GM15510 (cell line): ENCODE data around the gene CRIP3.

Experiments
- POLR2A ChIP-seq: IDR thresholded peaks from 3 replicates; pipeline ENCODE4 v1.6.1; 2011; ENCODE audit warnings: borderline replicate concordance; ENCODE audit not compliant: insufficient read length; ENCODE audit errors: extremely low read depth

The CRIP3 gene

DNA sequence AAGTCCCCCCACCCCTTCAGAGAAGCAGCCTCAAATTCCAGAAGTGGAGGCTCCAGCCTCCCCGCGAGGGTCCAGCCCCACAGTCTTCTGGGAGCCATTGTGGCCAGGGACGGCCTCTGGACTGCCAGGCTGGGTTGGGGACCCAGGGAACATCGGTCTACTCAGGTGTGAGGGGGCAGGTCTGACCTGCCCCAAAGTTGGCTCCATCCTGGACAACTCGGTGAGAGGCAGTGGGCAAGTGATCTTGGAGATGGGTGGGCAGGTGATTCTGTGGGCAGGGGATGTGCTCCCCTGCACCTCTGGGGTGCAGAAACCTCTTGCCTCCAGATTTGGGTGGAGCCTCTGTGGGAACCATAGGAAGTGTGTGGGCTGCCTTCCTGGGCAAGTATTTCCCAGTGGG is 22.8 kb downstream of the CRIP3 start:
- no peak for TF ChIP-seq POLR2A

DNA sequence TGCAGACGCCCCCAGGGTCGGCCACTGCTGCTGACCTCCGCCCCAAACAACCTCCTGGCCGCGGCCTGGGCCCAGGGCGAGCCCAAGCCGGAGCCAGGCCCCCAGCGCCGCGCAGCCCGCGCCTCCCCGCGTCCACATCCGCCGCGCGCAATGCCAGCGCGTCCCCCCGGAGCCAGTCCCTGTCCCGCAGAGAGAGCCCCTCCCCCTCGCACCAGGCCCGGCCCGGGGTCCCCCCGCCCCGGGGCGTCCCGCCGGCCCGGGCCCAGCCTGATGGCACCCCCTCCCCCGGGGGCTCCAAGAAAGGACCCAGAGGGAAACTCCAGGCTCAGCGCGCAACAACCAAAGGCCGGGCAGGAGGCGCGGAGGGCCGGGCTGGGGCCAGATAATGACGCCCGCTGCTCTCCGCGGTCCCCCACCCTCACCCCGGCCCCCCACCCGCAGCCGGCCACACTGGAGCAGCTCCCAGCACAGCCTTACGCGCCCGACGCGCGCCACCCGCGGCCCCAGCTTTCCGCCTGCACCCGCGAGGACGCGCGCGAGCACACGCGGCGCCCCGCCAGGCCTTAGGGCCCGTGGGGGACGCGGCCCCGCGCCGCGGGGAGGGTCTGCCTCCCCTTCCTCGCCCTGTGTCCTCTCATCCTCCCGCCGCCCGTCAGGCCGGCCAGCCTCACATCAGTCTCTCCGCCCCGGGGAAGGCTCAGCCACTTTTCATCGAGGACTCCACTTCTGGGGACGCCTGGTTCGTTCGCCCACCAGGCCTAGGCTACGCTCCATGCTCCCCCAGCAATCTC is 23.4 kb downstream of the CRIP3 start:
- TF ChIP-seq POLR2A = no peak

DNA sequence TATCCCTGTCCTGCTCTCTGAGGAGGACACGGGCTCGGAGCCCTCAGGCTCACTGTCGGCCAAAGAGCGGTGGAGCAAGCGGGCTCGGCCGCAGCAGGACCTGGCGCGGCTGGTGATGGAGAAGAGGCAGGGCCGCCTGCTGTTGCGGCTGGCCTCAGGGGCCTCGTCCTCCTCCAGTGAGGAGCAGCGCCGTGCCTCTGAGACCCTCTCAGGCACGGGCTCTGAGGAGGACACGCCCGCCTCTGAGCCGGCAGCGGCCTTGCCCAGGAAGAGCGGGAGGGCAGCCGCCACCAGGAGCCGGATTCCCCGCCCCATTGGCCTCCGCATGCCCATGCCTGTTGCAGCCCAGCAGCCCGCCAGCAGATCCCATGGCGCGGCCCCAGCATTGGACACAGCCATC is 24.7 kb downstream of the CRIP3 start:
- no peak for TF ChIP-seq POLR2A

DNA sequence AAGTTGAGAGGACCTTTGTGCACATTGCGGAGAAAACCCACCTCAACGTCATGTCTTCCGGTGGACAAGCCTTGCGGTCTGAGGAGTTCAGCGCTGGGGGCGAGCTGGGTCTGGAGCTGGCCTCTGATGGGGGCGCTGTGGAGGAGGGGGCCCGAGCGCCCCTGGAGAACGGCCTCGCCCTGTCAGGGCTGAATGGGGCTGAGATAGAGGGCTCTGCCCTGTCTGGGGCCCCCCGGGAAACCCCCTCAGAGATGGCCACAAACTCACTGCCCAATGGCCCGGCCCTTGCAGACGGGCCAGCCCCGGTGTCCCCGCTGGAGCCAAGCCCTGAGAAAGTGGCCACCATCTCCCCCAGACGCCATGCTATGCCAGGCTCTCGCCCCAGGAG is 25.1 kb downstream of the CRIP3 start:
- TF ChIP-seq POLR2A = no peak

DNA sequence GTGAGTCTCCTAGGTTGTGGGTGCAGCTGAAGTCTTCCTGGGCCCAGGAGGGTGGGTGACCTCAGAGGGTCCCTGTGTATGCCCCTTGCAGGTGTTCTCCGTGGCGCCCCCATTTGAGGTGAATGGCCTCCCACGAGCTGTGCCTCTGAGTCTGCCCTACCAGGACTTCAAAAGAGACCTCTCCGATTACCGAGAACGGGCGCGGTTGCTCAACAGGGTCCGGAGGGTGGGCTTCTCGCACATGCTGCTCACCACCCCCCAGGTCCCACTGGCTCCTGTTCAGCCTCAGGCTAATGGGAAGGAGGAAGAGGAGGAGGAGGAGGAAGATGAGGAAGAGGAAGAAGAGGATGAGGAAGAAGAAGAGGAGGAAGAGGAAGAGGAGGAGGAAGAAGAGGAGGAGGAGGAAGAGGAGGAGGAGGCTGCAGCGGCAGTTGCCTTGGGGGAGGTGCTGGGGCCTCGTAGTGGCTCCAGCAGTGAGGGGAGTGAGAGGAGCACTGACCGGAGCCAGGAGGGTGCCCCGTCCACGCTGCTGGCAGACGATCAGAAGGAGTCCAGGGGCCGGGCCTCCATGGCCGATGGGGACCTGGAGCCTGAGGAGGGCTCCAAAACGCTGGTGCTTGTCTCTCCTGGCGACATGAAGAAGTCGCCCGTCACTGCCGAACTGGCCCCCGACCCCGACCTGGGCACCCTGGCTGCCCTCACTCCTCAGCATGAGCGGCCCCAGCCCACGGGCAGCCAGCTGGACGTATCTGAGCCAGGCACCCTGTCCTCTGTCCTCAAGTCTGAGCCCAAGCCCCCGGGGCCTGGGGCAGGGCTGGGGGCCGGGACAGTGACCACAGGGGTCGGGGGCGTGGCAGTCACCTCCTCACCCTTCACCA is 25.8 kb downstream of the CRIP3 start:
- no peak for TF ChIP-seq POLR2A

DNA sequence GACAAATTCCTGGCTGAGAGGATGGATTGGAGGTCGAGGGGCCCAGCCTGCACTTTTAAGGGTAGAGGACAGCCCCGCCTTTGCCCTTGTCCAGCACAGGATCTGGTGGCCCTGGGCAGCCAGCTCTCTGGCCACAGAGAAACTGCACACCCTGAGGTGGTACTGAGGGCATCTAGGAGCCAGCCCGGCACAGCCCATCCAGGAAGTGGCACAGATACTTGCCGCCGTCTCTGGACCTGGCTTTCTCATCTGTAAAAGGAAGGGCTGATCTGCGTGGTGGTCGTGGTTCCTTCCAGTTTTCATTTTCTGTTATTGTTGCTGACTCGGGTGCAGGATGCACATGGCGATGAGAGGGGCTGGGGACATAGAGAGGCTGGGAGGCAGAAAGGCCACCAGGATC is 26.6 kb downstream of the CRIP3 start:
- no peak for TF ChIP-seq POLR2A

DNA sequence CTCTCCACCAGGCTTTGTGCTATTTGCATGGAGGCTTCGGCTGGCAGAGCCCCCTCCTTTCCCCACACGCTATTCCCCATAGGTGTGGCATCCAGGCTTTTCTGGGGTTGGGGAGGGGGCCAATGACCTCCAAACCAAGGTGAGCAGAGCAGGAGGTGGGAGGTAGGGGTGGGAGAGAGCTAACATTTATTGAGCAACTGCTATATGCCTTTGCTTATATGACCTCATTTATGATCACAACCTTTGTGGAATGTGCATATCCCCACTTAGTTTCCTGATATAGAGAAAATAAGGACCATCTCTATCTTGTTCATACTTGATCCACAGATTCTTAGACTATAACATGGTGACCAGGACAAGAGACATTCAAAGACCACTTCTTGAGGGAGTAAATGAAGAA is 28.4 kb downstream of the CRIP3 start:
- TF ChIP-seq POLR2A = no peak

DNA sequence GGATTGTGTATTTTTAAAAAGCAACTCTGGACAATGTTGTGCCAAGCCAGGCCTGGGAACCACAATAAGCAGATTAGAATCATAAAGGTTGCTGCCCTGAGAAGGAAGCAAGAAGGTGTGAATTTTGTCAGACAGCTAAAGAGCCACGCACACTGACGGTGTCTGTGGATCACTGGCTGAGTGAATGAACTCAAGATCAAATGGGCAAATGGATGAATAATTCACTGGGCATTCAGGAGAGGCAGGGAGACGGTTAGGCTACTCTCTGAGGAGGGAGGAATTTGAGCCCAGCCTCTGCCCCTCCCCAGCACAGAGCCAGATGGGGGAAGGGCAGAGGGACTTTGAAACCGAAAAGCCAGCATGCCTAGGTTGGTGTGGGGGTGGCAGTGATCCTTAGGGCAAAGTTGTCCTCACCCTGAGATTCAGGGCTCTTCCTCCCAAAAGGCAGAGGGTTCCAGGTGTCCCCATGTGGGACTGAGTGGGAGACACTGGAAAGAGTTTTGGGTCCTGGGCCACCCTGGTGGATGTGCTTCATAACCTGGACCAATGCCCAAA is 30.0 kb downstream of the CRIP3 start:
- no peak for TF ChIP-seq POLR2A

DNA sequence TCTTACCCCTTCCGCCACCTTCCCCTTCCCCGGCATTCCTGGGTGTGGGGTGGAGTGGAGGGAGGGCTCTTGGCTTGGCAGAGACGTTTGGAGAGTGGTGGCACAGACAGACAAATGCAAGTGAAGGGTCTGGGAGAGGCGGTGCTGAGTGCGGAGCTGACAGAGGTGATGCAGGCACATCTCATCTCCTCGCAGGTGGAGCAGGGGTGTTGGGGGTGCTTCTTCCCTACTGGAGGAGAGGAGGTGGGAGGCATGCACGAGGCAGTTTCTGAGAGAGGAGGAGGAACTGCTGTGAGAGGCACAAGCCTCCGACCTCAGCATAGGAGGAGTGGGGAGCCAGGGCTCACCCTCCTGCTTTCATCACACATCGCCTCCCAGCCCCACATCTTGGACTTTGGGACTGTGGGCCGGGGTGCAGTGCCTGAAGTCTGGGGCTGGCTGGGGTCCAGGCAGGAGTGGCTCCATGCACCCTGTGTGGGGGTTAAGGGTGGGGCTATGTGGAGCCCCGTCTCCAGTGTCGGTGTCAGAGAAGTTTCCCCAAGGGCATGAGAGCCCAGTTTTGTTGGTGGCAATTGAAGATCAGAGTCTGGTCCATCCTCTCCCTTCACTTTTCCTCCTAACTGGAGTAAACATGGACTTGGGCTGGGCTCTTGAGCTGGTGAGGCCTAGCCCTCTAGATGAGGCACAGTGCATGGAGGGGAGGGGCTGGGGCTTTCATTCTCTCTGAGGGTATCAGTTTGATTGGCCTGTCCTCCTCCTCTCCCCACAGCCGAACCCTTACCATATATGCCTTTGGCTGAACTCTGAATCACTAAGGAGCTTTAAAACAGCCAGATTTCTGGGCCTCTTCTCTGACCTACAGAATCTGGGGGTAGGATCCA is 30.7 kb downstream of the CRIP3 start:
- TF ChIP-seq POLR2A = no peak

DNA sequence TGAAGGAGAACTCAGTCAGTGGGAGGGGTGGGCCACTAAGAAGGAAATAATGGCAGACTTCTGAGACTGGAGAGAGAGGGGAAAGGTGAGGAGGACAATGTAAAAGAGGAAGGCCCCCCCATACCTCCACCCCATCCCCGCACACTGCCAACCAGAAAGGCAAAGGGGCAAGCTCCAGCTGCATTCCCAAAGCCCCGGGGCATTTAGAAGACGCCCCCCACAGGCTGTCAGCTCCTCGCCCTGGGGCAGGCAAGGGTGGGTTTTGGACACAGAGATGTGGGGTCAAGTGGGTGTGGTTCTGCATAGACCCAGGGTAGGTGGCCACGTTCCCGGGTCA is 31.4 kb downstream of the CRIP3 start:
- TF ChIP-seq POLR2A = no peak

DNA sequence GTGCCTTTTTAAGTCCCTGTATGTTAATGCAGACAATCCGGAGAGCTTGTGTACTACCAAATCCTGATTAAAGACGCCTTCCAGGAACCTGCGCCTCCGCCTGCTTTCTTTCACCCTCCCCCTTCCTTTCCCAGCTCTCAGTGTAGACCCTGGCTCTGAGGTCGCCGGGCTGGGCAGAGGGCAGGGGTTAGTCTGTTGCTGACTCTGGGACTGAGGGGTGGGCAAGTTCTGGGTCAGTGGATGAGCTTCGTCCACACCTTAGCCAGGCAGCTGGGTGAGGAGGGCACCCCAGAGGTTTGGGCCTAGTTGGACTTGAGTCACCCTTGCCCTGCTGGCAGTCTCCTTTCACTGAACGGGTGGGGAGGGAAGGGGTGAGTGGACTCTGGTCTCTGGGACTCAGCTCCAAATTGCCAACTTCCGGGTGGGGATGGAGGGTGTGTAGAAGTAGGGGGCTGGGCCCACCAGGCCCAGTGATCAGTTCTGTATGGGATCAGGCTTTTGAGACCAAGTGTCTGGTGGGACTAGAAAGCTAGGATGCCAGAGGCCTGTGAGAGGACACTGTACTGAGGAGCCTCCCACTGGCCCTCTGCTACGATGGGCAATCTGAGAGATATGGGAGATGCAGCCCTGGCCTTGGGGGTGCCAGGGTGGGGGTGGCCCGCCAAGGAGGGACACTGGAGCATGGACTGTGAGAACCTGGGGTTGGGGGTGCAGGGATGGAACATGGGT is 31.9 kb downstream of the CRIP3 start:
- TF ChIP-seq POLR2A = no peak

DNA sequence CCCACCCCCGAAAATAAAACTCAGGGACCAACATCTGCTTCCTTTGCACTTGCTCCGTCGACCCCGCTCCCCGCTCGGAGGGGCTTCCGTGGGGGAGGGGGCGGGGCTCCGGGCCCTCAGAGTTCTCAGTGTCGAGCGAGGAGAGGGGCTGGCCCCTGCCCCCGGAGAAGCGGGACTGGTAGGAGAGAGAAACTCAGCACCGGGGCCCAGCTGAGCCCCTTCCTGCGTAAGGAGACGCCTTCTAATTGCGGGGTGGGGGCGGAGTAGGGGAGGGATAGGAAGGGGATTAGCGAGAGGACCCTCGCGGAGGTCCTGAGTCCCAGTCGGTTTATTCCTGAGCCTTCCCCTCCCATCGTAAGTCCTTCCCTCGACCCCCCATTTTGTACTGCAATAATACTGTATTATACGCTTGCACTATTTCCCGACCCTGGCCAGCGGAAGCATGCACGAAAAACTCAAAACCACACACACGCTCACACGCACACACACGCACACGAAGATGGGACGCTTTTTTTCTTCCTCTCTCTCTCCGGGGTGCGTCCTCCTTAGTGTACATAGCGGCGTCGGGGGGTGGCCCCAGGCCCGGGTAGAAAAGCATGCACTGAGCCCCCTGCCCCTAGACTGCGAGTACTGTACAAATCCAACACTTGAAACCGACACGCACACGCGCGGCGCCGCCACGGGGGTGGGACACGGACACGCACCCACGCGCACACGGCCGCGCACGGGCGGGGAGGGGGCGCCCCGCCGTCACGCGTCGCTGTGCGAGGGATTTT is 32.6 kb downstream of the CRIP3 start:
- TF ChIP-seq POLR2A = no peak

DNA sequence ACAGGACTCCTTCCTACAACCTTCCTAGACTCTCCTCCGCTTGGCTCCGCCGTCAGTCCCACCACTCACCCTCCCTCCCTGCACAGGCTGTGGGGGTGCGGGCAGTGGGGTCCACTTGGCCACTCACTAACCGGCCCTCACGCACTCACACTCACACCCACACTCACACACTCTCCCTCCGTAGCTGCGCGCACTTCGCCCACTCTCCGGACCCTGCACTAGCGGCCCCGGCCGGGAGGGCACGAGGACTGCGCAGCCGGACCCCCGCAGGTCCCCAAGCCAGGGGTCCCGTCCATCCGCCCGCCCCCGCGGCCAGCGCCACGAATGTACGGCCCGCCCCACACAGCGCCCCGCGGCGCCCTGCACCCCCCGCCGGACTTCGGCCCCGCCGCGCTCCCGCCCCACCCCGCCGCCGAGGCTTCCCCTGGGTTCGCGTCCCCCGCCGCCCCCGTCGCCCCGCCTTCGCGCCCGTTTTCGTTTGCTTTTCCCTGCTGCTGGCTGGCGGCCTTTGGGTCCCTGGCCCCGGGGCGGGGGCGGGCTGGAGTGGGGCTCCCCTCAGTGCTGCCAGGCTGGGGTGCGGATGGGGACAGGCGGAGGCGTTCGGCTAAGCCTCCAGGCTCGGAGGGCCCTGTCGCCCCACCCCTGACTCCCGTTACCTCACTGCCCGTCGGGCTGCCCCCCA is 33.6 kb downstream of the CRIP3 start:
- TF ChIP-seq POLR2A = no peak

DNA sequence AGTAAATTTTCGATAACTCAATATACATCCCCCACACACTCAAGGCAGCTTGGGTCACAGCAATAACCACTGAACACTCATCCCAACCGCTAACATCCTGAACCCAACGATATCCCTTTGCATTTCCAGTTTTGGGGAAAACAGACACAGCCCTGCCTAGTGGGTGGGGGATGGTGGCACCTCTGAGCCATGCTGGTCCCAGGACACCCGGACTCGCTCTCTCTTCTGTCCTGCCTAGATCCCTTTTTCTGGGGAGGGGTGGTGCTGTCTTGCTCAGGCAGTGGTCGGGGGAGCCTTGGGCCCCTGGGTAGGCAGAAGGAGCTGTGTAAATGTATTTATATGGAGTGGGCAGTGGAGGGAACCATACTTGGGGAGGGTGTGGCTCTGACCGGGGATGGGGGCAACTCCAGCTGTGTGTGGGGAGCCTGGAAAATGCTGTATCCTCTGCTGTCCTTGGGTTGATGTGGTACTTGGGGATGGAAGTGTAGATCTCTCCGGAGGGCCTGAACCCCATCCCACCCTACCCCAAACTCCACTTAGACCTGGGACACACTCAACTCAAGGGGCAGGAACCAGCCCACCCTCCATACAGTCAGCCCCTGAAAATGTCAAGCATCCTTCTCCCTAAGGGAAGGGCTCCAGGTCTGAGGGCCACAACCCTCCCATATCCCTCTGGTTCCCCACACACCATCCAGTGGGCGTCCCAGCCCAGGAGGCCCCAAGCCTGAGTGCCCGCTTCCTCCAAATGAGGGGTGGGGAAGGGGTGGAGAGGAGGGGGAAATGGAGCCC is 34.3 kb downstream of the CRIP3 start:
- TF ChIP-seq POLR2A = no peak
